ENCODE measurements around the gene MOV10L1.

The MOV10L1 gene

DNA sequence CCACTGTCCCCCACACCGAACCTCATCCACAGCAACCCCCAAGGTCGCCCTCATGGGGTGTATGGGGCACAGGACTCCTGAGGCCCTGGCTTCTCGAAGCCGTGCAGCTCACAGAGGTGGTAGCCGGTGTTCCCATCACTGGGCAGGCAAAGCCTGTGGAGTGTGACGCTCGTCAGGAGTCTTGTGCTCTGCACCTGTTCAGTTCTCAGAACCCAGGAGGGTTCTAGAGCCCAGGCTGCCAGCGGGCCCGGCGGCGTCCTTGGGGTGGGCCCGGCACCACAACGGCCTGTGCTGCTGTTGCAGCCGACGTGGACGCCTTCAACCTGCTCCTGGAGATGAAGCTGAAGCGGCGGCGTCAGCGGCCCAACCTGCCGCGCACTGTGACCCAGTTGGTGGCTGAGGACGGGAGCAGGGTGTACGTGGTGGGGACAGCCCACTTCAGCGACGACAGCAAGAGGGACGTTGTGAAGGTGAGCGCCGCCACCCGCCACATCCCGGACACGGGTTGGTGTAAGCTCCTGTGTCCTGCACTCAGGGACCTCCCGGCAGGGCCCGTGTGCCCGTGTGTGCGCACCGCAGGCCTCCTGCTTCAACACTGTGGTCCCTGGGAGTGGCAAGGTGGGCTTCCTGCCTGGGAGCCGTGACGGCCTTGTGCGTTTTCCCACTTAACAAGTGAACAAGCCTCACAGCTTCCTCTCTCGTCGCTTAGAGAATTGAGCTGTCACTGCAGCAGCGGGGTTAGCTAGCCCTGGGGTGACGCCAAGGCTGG lies 104.4 kb downstream of the MOV10L1 start:
- TF ChIP-seq, protein P1, sequence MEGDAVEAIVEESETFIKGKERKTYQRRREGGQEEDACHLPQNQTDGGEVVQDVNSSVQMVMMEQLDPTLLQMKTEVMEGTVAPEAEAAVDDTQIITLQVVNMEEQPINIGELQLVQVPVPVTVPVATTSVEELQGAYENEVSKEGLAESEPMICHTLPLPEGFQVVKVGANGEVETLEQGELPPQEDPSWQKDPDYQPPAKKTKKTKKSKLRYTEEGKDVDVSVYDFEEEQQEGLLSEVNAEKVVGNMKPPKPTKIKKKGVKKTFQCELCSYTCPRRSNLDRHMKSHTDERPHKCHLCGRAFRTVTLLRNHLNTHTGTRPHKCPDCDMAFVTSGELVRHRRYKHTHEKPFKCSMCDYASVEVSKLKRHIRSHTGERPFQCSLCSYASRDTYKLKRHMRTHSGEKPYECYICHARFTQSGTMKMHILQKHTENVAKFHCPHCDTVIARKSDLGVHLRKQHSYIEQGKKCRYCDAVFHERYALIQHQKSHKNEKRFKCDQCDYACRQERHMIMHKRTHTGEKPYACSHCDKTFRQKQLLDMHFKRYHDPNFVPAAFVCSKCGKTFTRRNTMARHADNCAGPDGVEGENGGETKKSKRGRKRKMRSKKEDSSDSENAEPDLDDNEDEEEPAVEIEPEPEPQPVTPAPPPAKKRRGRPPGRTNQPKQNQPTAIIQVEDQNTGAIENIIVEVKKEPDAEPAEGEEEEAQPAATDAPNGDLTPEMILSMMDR (IDR thresholded peaks at IDR 0.05; ENCODE audit: low read depth, low read length), result no peak
- Histone ChIP-seq H3K27me3 (no peaks in the 10 kb centered on the region), H3K4me1 (peaks cover 21% of the 10 kb centered on the region), H3K4me3 (ENCODE audit: low read depth, low read length) (no peak overlapping the region), H3K36me3 (peaks cover 42% of the 10 kb centered on the region), H3K9me3 (no peaks in the 10 kb centered on the region)
- DNase-seq, result no peak

DNA sequence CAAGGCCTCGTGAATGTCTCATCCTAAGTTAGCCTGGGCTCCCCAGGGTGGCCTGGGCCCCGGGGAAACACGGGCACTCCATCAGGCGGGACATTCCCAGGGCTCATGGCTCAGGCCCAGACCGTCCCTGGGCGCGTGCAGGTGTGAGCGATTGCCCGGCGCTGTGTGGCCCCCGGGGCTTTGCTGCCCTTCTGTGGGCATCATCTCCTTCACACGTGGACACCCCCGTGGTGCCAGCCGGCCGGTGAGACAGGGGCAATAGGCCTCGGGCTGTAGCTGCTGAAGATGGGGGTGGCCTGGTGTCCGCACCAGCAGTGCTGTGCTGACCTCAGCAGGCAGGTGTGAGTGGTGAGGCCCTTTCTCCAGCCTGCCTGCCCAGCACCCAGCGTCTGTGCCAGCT lies 106.5 kb downstream of the MOV10L1 start:
- H3K4me1 ChIP-seq, result peaks cover 2% of the 10 kb centered on the region
- no peaks in the 10 kb centered on the region for H3K27me3 ChIP-seq
- no peak overlapping the region for H3K4me3 ChIP-seq (ENCODE audit: low read depth, low read length)
- H3K9me3 ChIP-seq, result no peaks in the 10 kb centered on the region
- DNase-seq, result no peak
- peaks cover 45% of the 10 kb centered on the region for H3K36me3 ChIP-seq
- TF ChIP-seq, protein P1 (IDR thresholded peaks at IDR 0.05; ENCODE audit: low read depth, low read length), result no peak

DNA sequence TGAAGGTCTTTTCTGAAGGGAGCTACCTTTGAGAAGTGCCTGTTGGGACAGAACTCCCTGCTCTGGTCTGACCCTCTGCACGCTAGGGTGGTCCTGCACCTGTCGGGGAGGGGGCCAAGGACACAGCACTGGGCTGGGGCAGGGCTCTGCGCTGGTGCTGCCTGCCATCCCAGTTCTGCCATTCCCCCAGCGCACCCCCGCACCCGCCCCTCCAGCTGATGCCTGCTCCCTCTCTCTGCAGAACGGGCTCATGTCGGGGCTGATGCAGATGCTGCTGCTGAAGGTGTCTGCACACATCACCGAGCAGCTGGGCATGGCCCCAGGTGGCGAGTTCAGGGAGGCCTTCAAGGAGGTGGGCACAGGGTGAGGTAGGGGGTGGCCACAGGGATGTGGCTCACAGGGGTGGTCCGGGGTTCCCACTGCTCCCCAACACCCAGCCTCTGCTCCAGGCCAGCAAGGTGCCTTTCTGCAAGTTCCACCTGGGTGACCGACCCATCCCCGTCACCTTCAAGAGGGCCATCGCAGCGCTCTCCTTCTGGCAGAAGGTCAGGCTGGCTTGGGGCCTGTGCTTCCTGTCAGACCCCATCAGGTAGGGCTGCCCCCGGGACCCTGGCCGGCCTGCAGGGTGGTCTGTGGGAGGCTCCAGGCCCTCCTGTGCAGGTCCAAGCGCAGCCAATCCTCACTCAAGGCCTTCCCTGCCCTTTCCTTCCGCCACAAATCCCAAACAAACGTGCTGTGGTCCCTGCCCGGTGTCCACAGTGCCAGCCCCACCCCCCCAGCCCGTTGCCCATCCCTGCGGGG lies 107.4 kb downstream of the MOV10L1 start:
- Histone ChIP-seq H3K4me1 (no peaks in the 10 kb centered on the region), H3K36me3 (peaks cover 45% of the 10 kb centered on the region), H3K9me3 (no peaks in the 10 kb centered on the region), H3K4me3 (ENCODE audit: low read depth, low read length) (no peak overlapping the region), H3K27me3 (no peaks in the 10 kb centered on the region)
- TF ChIP-seq, protein P1 (IDR thresholded peaks at IDR 0.05; ENCODE audit: low read depth, low read length), result no peak
- no peak for DNase-seq

DNA sequence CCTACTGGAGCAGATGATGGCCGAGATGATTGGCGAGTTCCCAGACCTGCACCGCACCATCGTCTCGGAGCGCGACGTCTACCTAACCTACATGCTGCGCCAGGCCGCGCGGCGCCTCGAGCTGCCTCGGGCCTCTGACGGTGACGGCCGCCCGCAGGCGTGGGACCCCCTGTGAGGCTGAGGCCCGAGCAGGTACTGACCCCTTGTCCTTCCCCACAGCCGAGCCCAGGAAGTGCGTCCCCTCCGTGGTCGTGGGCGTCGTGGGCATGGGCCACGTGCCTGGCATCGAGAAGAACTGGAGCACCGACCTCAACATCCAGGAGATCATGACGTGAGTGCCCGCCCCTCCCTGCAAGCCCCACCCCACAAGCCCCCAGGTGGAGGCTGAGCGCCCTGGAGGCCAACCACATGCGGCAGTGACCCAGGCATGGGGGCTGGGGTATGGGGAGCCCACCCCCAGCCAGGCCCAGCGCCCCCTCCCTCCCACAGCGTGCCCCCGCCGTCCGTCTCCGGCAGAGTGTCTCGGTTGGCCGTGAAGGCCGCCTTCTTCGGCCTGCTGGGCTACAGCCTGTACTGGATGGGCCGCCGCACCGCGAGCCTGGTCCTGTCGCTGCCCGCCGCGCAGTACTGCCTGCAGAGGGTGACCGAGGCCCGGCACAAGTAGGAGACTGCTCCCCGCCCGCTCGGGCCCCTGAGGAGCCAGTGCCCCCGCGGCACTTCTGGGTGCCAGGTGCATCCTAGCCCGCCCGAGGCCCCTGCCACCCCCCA lies 108.2 kb downstream of the MOV10L1 start:
- Histone ChIP-seq H3K36me3 (peaks cover 50% of the 10 kb centered on the region), H3K4me1 (no peaks in the 10 kb centered on the region), H3K27me3 (no peaks in the 10 kb centered on the region)

DNA sequence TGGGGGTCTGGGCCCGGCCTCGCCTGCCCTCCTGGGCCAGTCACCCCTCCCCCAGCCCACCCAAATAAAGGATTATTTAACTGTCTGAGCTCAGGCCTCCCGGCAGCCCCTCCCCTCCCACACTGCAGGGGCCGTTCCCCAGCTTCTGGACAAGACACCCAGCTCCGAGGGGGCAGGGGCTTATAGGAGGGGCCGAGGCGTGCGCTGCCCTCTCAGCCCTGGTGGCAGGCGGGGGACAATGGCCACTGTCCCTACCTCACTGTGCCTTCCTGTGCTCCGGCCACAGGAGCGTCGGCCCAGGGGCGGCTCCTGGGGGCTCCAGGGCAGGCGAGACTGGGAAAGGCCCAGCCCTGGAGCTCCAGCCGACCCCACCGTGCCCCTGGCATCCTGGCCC lies 108.8 kb downstream of the MOV10L1 start:
- DNase-seq, result no peak
- no peaks in the 10 kb centered on the region for H3K9me3 ChIP-seq
- TF ChIP-seq, protein P1 (IDR thresholded peaks at IDR 0.05; ENCODE audit: low read depth, low read length), result no peak
- no peaks in the 10 kb centered on the region for H3K27me3 ChIP-seq
- peaks cover 50% of the 10 kb centered on the region for H3K36me3 ChIP-seq
- H3K4me3 ChIP-seq (ENCODE audit: low read depth, low read length), result no peak overlapping the region
- H3K4me1 ChIP-seq, result no peaks in the 10 kb centered on the region

More for the DNA sequence above, 108.2 kb downstream of the MOV10L1 start:
- no peak overlapping the region for H3K4me3 ChIP-seq (ENCODE audit: low read depth, low read length)
- H3K9me3 ChIP-seq, result no peaks in the 10 kb centered on the region
- DNase-seq, result no peak
- TF ChIP-seq, protein P1 (IDR thresholded peaks at IDR 0.05; ENCODE audit: low read depth, low read length), result no peak
